Measurements from ENCODE around the gene DAAM2.

Gene DAAM2

GRCh38 chr6:39797751-39798150 is 5.6 kb downstream of the DAAM2 start:
- TF ChIP-seq, protein P1, sequence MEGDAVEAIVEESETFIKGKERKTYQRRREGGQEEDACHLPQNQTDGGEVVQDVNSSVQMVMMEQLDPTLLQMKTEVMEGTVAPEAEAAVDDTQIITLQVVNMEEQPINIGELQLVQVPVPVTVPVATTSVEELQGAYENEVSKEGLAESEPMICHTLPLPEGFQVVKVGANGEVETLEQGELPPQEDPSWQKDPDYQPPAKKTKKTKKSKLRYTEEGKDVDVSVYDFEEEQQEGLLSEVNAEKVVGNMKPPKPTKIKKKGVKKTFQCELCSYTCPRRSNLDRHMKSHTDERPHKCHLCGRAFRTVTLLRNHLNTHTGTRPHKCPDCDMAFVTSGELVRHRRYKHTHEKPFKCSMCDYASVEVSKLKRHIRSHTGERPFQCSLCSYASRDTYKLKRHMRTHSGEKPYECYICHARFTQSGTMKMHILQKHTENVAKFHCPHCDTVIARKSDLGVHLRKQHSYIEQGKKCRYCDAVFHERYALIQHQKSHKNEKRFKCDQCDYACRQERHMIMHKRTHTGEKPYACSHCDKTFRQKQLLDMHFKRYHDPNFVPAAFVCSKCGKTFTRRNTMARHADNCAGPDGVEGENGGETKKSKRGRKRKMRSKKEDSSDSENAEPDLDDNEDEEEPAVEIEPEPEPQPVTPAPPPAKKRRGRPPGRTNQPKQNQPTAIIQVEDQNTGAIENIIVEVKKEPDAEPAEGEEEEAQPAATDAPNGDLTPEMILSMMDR (IDR thresholded peaks at IDR 0.05; ENCODE audit: low read depth, low read length, missing control alignments) = no peak
- no peak overlapping the region for H3K4me3 ChIP-seq (ENCODE audit: low read depth, low read length)
- DNase-seq (ENCODE audit: low read depth) = no peak

GRCh38 chr6:39800034-39801032 is 8.2 kb downstream of the DAAM2 start:
- no peak for DNase-seq (ENCODE audit: low read depth)
- no peak overlapping the region for H3K4me3 ChIP-seq (ENCODE audit: low read depth, low read length)
- TF ChIP-seq, protein P1 (IDR thresholded peaks at IDR 0.05; ENCODE audit: low read depth, low read length, missing control alignments) = no peak

- H3K4me3 ChIP-seq (ENCODE audit: low read depth, low read length) = no peak overlapping the region
- no peak for DNase-seq (ENCODE audit: low read depth)
- TF ChIP-seq, protein P1 (IDR thresholded peaks at IDR 0.05; ENCODE audit: low read depth, low read length, missing control alignments) = no peak
These were observed 9.5 kb downstream of the DAAM2 start for GRCh38 chr6:39801456-39802251.

GRCh38 chr6:39803872-39804271 is 11.7 kb downstream of the DAAM2 start:
- TF ChIP-seq, protein P1 (IDR thresholded peaks at IDR 0.05; ENCODE audit: low read depth, low read length, missing control alignments) = no peak
- no peak for DNase-seq (ENCODE audit: low read depth)

DNA sequence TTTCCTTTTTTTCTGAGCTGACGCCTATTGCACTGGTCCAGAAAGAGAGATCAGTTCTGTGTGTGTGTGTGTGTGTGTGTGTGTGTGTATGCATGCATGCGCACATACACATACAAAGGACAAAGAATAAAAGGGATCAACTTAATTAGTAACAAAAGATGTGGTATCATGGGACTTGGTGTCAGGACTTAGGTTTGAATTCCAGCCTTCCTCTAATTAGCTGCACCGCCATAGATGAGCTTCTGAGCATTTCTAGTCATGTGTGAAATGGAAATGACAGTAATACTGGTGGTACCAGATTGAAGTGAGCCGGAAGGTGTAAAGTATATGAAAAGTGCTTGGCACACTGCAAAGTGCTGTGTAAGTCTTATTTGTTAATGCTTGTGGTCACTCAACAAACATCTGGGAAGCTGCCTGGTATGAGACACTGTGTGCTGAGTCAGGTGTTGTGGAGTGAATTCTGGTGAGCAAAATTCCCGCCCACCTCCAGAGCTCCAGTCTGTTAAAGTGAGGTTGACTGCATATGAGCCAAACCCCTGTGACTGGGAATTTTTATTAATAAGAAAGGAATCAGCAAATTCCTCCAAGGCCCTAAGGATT is 12.4 kb downstream of the DAAM2 start:
- no peak for DNase-seq (ENCODE audit: low read depth)
- H3K4me3 ChIP-seq (ENCODE audit: low read depth, low read length) = no peak overlapping the region
- TF ChIP-seq, protein P1 (IDR thresholded peaks at IDR 0.05; ENCODE audit: low read depth, low read length, missing control alignments) = no peak

More at GRCh38 chr6:39803872-39804271, 11.7 kb downstream of the DAAM2 start:
- H3K4me3 ChIP-seq (ENCODE audit: low read depth, low read length) = no peak overlapping the region

- no peak for DNase-seq (ENCODE audit: low read depth)
- no peak overlapping the region for H3K4me3 ChIP-seq (ENCODE audit: low read depth, low read length)
- TF ChIP-seq, protein P1 (IDR thresholded peaks at IDR 0.05; ENCODE audit: low read depth, low read length, missing control alignments) = no peak
These were observed 14.1 kb downstream of the DAAM2 start for GRCh38 chr6:39806278-39806677.

All from GM12864 (cell line).